LoVo (cell line): Measurements from ENCODE around the gene NPEPPS.
"Not testable (repeated sequence)": the region's sequence is repeated elsewhere in the genome, so short reads cannot be mapped to it uniquely, and the experiment has no call there.

Experiments used
- DNase-seq: peaks from one replicate; pipeline ENCODE4 v3.0.0-alpha.2; 2016; ENCODE audit warnings: low spot score

Gene NPEPPS

GRCh38 chr17:47530557-47531232 is at the start of gene NPEPPS:
Gene NPEPPS, plus strand, starts transcription at chr17:47531108. Its CDS starts 193 bp downstream, at chr17:47531301.
- peak; percentile 78 for DNase-seq

- DNase-seq: not testable (repeated sequence)
Measured at GRCh38 chr17:47491841-47492212, 39.1 kb upstream of the NPEPPS start.

GRCh38 chr17:47499074-47499473 is 31.8 kb upstream of the NPEPPS start:
- not testable (repeated sequence) for DNase-seq

GRCh38 chr17:47499494-47499893 is 31.4 kb upstream of the NPEPPS start:
- not testable (repeated sequence) for DNase-seq

GRCh38 chr17:47500620-47501019 is 30.3 kb upstream of the NPEPPS start:
- not testable (repeated sequence) for DNase-seq

GRCh38 chr17:47502122-47502731 is 28.7 kb upstream of the NPEPPS start:
- DNase-seq: peak; percentile 6

- peak; percentile 49 for DNase-seq
Measured at GRCh38 chr17:47502776-47503455, 28.0 kb upstream of the NPEPPS start.

- peak; percentile 2 for DNase-seq
Measured at GRCh38 chr17:47511701-47512146, 19.2 kb upstream of the NPEPPS start.

- not testable (repeated sequence) for DNase-seq
Measured at GRCh38 chr17:47513301-47513700, 17.6 kb upstream of the NPEPPS start.

- DNase-seq: not testable (repeated sequence)
Measured at GRCh38 chr17:47518880-47519279, 12.0 kb upstream of the NPEPPS start.

- not testable (repeated sequence) for DNase-seq
Measured at GRCh38 chr17:47519365-47519764, 11.5 kb upstream of the NPEPPS start.

- not testable (repeated sequence) for DNase-seq
Measured at GRCh38 chr17:47520279-47520678, 10.6 kb upstream of the NPEPPS start.

GRCh38 chr17:47521434-47521833 is 9.5 kb upstream of the NPEPPS start:
- not testable (repeated sequence) for DNase-seq

- not testable (repeated sequence) for DNase-seq
Measured at GRCh38 chr17:47522341-47522740, 8.6 kb upstream of the NPEPPS start.

GRCh38 chr17:47531233-47531820 is 419 bp downstream of the NPEPPS start:
- not testable (repeated sequence) for DNase-seq

- not testable (repeated sequence) for DNase-seq
Measured at GRCh38 chr17:47539085-47539484, 8.2 kb downstream of the NPEPPS start.

GRCh38 chr17:47541676-47542075 is 10.8 kb downstream of the NPEPPS start:
- DNase-seq: not testable (repeated sequence)

GRCh38 chr17:47544327-47544726 is 13.4 kb downstream of the NPEPPS start:
- DNase-seq: not testable (repeated sequence)

GRCh38 chr17:47554733-47555132 is 23.8 kb downstream of the NPEPPS start:
- DNase-seq: not testable (repeated sequence)

- DNase-seq: not testable (repeated sequence)
Measured at GRCh38 chr17:47556108-47556507, 25.2 kb downstream of the NPEPPS start.

GRCh38 chr17:47560517-47561043 is 29.7 kb downstream of the NPEPPS start:
- not testable (repeated sequence) for DNase-seq
